ENCODE data around the gene LHFPL6. TPM values are rescaled to one million over a fixed set of nuclear protein-coding genes. Genes with fewer than 3 reads are reported as not detected.

The LHFPL6 gene
- total RNA-seq, 1 experiment from 2014 or later = 4.6 TPM

DNA sequence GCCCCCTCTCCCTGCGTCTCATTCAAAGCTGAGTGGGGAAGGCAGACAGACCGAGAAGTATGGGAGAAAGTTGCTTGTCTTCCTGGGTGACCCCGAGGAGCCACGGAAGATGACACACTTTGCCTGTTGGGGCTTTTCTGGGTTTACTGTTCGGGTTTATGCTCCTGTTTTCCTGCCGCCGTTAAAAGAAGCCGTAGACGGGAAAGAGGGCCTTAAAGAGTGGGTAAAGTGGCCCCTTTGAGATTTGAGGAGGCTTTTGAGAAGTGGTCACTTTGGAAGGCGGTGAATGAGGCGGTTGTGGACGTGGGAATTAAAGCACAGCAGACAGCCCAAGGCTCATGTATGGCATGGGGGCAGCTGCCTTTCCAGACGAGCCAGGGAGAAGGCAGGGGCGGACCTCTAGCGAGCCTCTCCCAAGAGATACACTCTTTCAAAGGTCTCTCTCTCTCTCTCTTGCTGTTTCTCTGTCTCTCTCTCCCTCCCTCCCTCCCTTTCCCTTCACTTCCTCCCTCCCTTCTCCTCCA is 493 bp upstream of the LHFPL6 start:
- peak; percentile 45 for DNase-seq
- peaks cover 20% of the 10 kb centered on the region for H3K27me3 ChIP-seq (ENCODE audit: control insufficient read depth, insufficient read depth, low read length)
- H3K4me3 ChIP-seq (ENCODE audit: insufficient read depth, low read depth, low read length) = peak overlapping the region; percentile 81
- no peaks in the 10 kb centered on the region for H3K36me3 ChIP-seq (replicated peaks; ENCODE audit: control insufficient read depth, insufficient read depth, low read length)

DNA sequence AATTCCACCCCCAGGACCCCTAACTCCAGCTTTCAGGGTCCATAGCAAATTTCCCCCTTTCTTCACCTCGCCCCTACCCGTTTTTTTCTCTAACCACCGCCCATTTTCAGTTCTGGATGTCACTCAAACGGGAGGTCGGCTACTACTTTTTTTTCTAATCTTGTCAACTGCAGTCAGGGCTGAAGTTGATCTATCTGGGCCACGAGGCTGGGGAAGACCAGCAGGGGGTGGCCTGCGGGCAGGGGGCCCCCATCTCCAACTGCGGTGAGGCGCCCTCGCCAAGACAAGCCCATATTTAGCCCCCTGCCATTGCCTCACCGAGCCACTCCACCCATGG is 748 bp downstream of the LHFPL6 start:
- Histone ChIP-seq H3K27me3 (ENCODE audit: control insufficient read depth, insufficient read depth, low read length) (peaks cover 18% of the 10 kb centered on the region), H3K4me3 (ENCODE audit: insufficient read depth, low read depth, low read length) (peak overlapping the region; percentile 81), H3K36me3 (replicated peaks; ENCODE audit: control insufficient read depth, insufficient read depth, low read length) (no peaks in the 10 kb centered on the region)
- no peak for DNase-seq

DNA sequence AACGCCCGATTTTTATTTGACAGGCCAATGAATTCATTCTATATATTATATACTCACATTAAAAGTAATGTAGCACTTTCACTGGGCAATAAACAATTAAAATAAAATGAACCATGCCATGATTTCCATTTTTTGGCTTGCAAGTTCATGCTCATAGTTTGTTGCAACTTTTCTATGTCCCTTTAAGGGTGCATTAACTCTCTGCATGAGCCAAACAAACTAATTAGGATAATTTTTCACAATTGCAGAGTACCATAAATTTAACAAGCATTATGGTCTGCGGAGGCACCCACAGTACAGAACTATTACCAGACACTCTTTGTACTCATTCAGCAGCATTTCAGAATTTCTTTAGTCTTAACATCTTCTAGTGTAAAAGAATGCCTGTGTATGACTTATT is 1.4 kb downstream of the LHFPL6 start:
- Histone ChIP-seq H3K36me3 (replicated peaks; ENCODE audit: control insufficient read depth, insufficient read depth, low read length) (no peaks in the 10 kb centered on the region), H3K4me3 (ENCODE audit: insufficient read depth, low read depth, low read length) (no peak overlapping the region), H3K27me3 (ENCODE audit: control insufficient read depth, insufficient read depth, low read length) (peaks cover 18% of the 10 kb centered on the region)
- no peak for DNase-seq

DNA sequence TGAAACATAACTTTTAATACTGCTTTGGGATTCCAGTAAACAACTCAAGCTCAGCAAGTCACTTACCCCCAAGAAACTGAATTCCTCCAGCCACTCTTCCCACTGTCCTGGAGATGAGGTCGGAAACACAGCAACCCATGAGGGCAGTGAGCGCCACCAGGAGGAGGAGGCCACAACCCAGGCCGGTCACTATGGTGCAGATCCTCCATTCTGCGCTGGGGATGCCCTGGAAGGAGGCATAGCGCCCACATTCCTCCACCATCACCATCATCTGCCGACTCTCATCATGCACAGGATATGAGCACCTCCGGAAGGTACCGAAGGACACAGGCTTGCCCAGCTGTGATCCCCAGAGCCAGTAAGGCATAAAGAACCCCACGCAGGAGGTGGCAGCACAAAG is 2.2 kb downstream of the LHFPL6 start:
- H3K27me3 ChIP-seq (ENCODE audit: control insufficient read depth, insufficient read depth, low read length) = peaks cover 18% of the 10 kb centered on the region
- H3K36me3 ChIP-seq (replicated peaks; ENCODE audit: control insufficient read depth, insufficient read depth, low read length) = no peaks in the 10 kb centered on the region
- peak; percentile 73 for DNase-seq
- H3K4me3 ChIP-seq (ENCODE audit: insufficient read depth, low read depth, low read length) = no peak overlapping the region

DNA sequence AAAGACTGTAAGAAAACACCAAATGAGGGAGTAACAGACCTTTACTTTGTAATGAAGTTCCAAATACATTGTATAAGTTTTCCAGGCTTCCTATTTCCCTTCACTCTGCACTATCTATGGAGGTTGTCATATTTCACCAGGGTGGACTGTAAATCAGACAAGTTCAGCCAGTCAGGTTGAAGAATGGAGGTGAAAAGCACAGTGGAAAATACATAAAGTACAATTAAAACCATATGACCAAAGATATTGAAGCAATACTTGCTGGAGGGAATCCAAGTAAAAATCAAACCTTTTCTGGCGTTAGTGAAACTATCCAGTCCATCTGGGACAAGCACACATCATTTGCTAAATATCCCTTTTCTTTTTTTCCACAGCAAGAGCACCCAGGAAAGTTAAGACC is 3.2 kb downstream of the LHFPL6 start:
- Histone ChIP-seq H3K4me3 (ENCODE audit: insufficient read depth, low read depth, low read length) (no peak overlapping the region), H3K27me3 (ENCODE audit: control insufficient read depth, insufficient read depth, low read length) (peaks cover 18% of the 10 kb centered on the region), H3K36me3 (replicated peaks; ENCODE audit: control insufficient read depth, insufficient read depth, low read length) (no peaks in the 10 kb centered on the region)
- DNase-seq = no peak

DNA sequence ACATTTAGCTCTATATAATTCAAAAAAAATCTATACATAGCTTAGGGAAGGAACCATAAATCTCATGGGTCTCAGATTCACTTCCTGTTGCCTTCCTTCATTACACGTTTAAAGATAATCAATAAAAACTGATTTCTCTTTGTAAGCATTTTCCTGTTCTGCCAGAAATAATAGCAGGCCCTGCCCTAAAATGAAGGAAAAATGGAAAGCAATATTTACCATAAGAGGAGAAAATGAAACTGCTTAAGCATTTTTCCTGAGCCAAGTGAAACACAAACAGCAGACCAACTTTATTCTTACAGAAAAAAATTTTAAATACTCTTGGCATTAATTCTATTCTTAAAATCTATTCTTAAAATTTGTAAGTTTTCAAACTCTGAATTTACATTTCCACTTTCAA is 4.0 kb downstream of the LHFPL6 start:
- H3K36me3 ChIP-seq (replicated peaks; ENCODE audit: control insufficient read depth, insufficient read depth, low read length) = no peaks in the 10 kb centered on the region
- peaks cover 12% of the 10 kb centered on the region for H3K27me3 ChIP-seq (ENCODE audit: control insufficient read depth, insufficient read depth, low read length)
- no peak overlapping the region for H3K4me3 ChIP-seq (ENCODE audit: insufficient read depth, low read depth, low read length)
- DNase-seq = no peak

DNA sequence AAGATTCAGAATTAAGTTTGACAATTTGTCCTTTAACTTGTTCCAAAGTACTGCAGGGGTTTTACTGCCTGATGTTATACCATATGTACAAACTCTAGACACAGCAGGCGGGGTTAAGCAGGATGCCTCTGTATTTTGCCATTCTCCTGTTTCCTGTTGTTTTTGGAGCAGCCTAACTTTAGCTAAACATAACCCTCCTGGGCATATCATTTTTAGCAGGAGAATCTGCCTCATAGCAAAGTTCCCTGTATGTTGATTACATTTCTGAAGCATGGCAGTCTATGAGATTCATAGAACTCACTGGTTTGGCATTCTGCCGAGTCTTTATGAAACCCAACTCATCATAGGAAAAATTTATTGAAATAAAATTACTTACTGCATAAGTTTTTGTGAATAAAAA is 5.2 kb downstream of the LHFPL6 start:
- H3K36me3 ChIP-seq (replicated peaks; ENCODE audit: control insufficient read depth, insufficient read depth, low read length) = no peaks in the 10 kb centered on the region
- H3K27me3 ChIP-seq (ENCODE audit: control insufficient read depth, insufficient read depth, low read length) = peaks cover 6% of the 10 kb centered on the region; the same call in 1 of the 2 replicates
- H3K4me3 ChIP-seq (ENCODE audit: insufficient read depth, low read depth, low read length) = no peak overlapping the region
- DNase-seq = no peak

DNA sequence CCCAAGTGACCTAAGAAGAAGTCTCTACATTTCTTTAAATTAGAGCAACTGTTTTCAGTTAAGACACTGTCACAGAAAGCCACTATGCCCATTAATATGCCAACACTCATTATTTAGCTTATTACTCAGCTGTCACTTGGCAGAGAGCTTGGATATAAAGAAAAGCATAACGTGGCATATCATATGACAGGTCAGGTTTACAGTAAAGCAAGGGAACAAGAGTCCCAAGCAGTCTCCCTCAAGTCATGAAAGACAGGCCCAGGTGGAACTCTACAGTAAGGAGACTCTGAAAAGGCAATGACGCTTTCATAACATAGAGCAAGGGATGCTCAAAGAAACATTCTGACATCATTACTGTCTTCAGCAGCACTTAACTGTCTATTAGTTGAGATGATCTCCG is 6.3 kb downstream of the LHFPL6 start:
- Histone ChIP-seq H3K36me3 (replicated peaks; ENCODE audit: control insufficient read depth, insufficient read depth, low read length) (no peaks in the 10 kb centered on the region), H3K4me3 (ENCODE audit: insufficient read depth, low read depth, low read length) (no peak overlapping the region), H3K27me3 (ENCODE audit: control insufficient read depth, insufficient read depth, low read length) (peaks cover under 1% of the 10 kb centered on the region; the same call in 1 of the 2 replicates)
- DNase-seq = no peak

DNA sequence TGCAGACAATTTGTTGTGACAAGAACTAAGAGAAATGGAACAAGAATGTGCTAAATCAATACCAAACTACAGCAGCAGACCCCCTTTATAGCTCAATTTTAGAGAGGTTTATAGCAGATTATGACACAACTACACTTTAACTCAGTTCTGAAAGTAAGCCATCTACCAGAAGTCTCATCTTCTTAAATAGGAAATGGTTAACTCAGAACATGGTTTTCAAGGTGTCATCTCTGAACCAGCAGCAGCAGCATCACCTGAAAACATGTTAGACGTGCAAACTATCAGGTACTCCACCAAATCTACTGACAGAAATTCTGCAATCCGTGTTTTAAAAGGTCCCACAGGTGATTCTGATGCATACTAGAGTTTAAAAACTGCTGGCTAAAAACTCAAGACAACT is 6.8 kb downstream of the LHFPL6 start:
- Histone ChIP-seq H3K4me3 (ENCODE audit: insufficient read depth, low read depth, low read length) (no peak overlapping the region), H3K27me3 (ENCODE audit: control insufficient read depth, insufficient read depth, low read length) (no peaks in the 10 kb centered on the region; the same call in 1 of the 2 replicates), H3K36me3 (replicated peaks; ENCODE audit: control insufficient read depth, insufficient read depth, low read length) (no peaks in the 10 kb centered on the region)
- no peak for DNase-seq

DNA sequence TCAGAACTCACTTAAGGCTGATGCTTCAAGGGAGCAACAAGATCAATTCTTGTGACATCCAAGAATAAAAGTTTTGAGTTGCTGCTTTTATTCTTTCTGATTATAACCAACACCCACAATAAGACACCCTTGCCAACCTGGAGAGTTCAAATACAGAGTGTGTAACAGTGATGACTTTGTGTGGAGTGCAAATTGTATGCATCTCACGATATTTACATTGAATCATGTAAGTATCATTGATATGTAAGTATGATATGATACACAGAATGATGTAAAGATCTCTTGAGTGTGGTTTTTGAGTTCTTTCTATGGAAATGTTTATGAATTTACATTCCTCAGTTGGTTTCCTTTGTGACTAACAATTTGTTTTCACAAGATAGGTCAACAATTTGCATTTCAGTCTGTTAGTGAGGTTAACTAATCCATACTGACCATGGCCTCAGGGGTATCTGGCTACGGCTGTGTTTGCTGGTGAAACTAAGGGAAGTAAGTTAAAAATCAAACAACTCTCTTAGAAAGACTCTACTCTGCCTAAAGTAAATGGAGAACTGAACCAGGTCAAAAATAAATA is 12.4 kb downstream of the LHFPL6 start:
- no peak overlapping the region for H3K4me3 ChIP-seq (ENCODE audit: insufficient read depth, low read depth, low read length)
- no peaks in the 10 kb centered on the region for H3K27me3 ChIP-seq (ENCODE audit: control insufficient read depth, insufficient read depth, low read length)
- no peak for DNase-seq
- H3K36me3 ChIP-seq (replicated peaks; ENCODE audit: control insufficient read depth, insufficient read depth, low read length) = no peaks in the 10 kb centered on the region

DNA sequence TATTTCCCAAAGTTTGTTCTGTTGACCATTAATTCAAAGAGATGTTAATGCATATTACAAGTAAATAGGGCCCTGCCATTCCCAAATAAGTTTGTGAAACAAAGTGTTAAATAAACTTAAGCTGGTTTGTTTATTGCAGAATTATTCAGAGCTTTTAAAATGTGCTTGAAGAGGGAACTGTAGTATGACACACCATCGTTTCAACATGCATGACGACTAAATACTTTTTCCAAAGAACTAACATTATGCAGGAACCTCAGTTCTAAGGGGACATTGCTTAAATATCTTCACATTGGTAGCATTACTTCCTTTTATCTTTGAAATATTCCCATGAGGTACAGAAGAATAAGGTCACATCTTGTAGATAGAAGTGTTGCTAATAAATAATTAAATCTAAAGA is 14.6 kb downstream of the LHFPL6 start:
- Histone ChIP-seq H3K36me3 (replicated peaks; ENCODE audit: control insufficient read depth, insufficient read depth, low read length) (no peaks in the 10 kb centered on the region), H3K4me3 (ENCODE audit: insufficient read depth, low read depth, low read length) (no peak overlapping the region), H3K27me3 (ENCODE audit: control insufficient read depth, insufficient read depth, low read length) (no peaks in the 10 kb centered on the region)
- no peak for DNase-seq

DNA sequence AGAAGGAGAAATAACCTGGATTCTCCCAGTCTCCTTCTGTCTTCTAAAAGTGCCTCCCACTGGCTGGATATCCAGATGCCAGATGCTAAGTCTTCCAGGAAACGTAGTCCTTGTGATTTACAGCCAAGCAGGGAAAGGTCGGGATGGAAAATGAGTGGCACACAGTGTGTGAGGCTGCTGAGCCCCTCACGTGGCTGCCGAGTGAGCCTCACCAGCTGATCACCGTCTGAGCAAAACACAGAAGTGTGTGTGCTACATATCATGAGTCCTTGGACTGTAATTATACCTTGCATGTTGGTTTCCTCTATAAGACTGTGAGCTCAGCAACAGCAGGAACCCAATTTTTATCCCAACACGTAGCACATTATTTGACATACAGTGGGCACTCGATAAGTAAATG is 15.1 kb downstream of the LHFPL6 start:
- H3K4me3 ChIP-seq (ENCODE audit: insufficient read depth, low read depth, low read length) = no peak overlapping the region
- H3K27me3 ChIP-seq (ENCODE audit: control insufficient read depth, insufficient read depth, low read length) = no peaks in the 10 kb centered on the region
- no peaks in the 10 kb centered on the region for H3K36me3 ChIP-seq (replicated peaks; ENCODE audit: control insufficient read depth, insufficient read depth, low read length)
- DNase-seq = no peak

DNA sequence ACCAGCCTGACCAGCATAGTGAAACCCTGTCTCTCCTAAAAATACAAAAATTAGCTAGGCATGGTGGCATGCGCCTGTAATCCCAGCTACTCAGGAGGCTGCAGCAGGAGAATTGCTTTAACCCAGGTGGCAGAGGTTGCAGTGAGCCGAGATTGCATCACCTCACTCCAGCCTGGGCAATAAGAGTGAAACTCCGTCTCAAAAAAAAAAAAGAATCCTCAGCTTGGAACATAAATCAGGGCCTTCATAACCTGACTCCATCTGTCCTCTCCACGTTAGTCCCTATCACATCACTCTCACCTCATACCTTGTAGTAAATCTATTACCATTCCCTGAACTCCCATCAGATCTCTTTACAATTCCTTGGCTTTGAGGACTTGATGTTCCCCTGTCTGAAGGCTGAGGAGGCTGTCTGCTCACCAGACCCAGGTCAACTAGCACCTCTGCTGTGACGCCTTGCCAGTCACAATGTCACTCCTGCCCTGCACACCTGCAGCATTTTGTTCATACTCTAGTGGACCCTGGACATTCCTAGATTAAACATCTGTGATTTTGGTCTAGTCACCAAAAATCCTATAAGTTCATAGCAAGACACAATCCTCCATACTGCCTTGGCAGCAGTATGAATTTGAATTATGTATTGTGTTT is 15.9 kb downstream of the LHFPL6 start:
- no peak overlapping the region for H3K4me3 ChIP-seq (ENCODE audit: insufficient read depth, low read depth, low read length)
- H3K36me3 ChIP-seq (replicated peaks; ENCODE audit: control insufficient read depth, insufficient read depth, low read length) = no peaks in the 10 kb centered on the region
- DNase-seq = no peak
- no peaks in the 10 kb centered on the region for H3K27me3 ChIP-seq (ENCODE audit: control insufficient read depth, insufficient read depth, low read length)

DNA sequence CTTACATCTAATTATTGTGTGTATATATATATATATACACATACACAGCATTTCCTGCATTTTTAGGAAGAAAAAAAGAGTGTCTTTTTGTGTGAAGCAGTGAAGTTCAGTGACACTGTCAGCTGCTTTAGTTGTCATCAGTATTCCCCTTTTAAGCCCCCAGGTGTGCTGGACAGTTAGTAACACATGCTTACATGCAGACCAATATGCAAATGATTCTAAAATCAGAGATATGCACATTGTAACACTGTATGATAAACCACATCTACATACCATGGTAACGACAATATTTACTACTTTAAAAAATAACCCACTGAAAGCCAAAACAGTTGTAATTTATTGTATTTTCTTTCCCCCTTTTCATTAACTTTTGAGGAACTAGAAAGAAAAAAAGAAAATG is 16.8 kb downstream of the LHFPL6 start:
- no peaks in the 10 kb centered on the region for H3K27me3 ChIP-seq (ENCODE audit: control insufficient read depth, insufficient read depth, low read length)

DNA sequence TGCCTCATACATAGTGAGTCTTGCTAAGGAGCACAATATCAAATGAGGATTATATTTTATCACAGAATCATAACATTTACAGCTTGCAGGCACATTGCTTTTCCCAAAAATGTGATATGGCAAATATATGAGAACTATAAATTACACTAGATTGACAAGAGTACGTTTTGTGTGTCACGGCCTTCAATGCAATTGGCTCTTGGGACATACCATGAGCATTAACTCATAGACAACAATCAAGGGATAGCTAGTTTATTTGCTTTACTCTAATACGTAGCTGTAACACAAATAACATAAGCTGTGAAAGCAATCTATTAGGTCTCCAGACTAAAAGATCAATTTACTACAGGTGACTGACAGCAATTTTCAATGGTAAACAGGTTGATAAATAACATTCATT is 17.8 kb downstream of the LHFPL6 start:
- Histone ChIP-seq H3K4me3 (ENCODE audit: insufficient read depth, low read depth, low read length) (no peak overlapping the region), H3K27me3 (ENCODE audit: control insufficient read depth, insufficient read depth, low read length) (no peaks in the 10 kb centered on the region)
- DNase-seq = no peak

More for the DNA sequence above, 16.8 kb downstream of the LHFPL6 start:
- H3K36me3 ChIP-seq (replicated peaks; ENCODE audit: control insufficient read depth, insufficient read depth, low read length) = no peaks in the 10 kb centered on the region
- DNase-seq = no peak
- no peak overlapping the region for H3K4me3 ChIP-seq (ENCODE audit: insufficient read depth, low read depth, low read length)

More for the DNA sequence above, 17.8 kb downstream of the LHFPL6 start:
- no peaks in the 10 kb centered on the region for H3K36me3 ChIP-seq (replicated peaks; ENCODE audit: control insufficient read depth, insufficient read depth, low read length)
